Stimulated activated CD4-positive, alpha-beta T cell treated with anti-CD3 and anti-CD28 coated beads, Interleukin-4, amount 100 ng/mL, for 1 hour (primary cell): ENCODE data around the gene GPBAR1.
A peak's percentile ranks its signal among the peaks of the same experiment; 100 is the strongest.

Source experiments
- DNase-seq: peaks from one replicate; pipeline ENCODE4 v3.0.0-alpha.2; 2020

GPBAR1 gene

GRCh38 chr2:218245214-218245613, 15.6 kb upstream of the GPBAR1 start:
- no peak for DNase-seq

DNA sequence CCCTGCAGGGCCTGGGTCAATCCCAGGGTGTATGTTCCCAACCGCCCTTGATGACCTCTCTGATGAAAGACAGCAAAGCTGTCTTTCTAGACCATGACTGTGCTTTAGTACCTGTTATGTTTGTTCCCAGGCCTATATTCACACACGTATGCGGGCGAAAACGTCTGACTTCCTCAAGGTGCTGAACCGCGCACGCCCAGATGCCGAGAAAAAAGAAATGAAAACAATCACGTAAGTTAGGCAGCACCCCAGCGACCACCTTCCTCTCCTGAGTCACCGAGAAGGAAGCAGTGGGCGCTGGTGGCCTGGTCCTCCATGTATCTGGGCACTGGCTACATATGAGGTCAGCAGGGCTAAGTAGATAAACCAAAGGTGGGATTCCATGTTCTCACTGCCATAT, 11.1 kb upstream of the GPBAR1 start:
- no peak for DNase-seq

DNA sequence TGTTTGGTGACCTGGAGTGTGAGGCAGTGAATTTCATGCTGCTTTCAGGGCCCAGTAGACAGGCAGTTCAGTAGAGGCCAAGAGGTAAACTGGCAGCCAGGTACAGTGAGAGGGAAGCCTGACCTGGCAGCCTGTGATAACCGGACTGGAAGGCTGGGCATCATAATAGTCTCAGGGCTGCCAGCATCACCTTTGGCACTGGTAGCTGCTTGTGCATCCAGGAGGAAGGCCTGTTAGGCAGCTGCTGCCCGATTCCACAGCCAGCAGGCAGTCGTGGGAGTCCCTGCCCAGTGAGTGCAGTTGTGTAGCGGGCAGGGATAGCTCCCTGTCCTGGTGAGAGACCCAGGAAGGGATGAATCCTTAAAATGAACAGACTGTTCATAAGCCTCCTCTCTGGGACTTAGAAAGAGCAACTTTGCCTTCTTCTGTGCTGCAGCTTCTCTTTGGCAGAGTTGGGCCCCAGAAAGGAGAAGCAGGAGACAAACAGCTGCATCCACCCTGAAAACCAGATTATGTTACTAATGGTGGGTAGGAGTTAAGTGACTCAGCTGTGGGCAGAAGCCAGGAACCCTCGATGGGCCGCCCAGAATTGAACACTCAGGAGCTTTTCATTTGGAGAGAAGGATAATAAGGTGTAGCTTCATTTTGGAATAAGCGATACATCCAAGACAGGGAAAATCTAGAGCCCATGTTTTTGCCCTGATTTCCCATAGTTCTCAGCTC, 8.1 kb upstream of the GPBAR1 start:
- no peak for DNase-seq

- DNase-seq = no peak
Measured at GRCh38 chr2:218253232-218253625, 7.6 kb upstream of the GPBAR1 start.

GRCh38 chr2:218255446-218255845, 5.4 kb upstream of the GPBAR1 start:
- DNase-seq = no peak

DNA sequence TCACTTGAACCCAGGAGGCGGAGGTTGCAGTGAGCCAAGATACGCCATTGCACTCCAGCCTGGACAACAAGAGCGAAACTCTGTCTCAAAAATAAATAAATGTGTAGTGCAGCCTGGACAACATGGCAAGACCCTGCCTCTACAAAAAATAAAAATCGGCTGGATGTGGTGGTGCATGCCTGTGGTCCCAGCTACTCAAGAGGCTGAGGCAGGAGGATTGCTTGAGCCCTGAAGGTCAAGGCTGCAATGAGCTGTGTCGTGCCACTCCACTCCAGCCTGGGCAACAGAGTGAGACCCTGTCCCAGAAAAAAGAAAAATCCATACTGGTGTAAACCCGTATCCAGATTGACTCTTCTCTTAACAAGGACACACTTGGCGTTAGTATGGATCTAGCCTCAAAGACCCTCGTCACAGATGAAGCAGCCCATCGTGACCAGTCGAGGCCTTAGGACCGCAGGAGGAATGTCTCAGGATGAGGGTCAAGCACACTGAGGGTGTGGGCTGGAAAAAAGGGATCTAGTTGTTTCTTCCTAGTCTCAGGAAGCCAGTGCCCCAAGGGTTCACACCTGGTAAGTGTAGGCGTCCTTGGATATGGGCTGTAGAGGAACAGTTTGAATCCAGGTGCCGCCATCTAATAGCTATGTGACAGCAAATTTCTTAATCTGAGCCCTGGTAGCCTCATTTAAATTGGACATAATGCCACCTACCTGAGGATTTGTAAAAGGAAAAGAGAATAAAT, 4.0 kb upstream of the GPBAR1 start:
- no peak for DNase-seq

- DNase-seq = peak; percentile 62
Measured at GRCh38 chr2:218257390-218257981, 3.3 kb upstream of the GPBAR1 start.

GRCh38 chr2:218259099-218259961, 1.5 kb upstream of the GPBAR1 start:
- no peak for DNase-seq

- no peak for DNase-seq
Measured at GRCh38 chr2:218260166-218260565, 649 bp upstream of the GPBAR1 start.

- DNase-seq = no peak
Measured at GRCh38 chr2:218261423-218262236, 815 bp downstream of the GPBAR1 start.

GRCh38 chr2:218262237-218262600, 1.4 kb downstream of the GPBAR1 start:
- no peak for DNase-seq

DNA sequence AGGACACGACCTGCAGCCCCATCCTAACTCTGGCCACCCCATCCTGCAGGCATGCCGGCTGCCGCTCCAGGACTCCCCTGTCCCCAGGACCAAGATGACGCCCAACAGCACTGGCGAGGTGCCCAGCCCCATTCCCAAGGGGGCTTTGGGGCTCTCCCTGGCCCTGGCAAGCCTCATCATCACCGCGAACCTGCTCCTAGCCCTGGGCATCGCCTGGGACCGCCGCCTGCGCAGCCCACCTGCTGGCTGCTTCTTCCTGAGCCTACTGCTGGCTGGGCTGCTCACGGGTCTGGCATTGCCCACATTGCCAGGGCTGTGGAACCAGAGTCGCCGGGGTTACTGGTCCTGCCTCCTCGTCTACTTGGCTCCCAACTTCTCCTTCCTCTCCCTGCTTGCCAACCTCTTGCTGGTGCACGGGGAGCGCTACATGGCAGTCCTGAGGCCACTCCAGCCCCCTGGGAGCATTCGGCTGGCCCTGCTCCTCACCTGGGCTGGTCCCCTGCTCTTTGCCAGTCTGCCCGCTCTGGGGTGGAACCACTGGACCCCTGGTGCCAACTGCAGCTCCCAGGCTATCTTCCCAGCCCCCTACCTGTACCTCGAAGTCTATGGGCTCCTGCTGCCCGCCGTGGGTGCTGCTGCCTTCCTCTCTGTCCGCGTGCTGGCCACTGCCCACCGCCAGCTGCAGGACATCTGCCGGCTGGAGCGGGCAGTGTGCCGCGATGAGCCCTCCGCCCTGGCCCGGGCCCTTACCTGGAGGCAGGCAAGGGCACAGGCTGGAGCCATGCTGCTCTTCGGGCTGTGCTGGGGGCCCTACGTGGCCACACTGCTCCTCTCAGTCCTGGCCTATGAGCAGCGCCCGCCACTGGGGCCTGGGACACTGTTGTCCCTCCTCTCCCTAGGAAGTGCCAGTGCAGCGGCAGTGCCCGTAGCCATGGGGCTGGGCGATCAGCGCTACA, 2.1 kb downstream of the GPBAR1 start:
- DNase-seq = no peak

- DNase-seq = no peak
Measured at GRCh38 chr2:218263817-218264641, 3.2 kb downstream of the GPBAR1 start.

- DNase-seq = no peak
Measured at GRCh38 chr2:218264773-218265561, 4.2 kb downstream of the GPBAR1 start.

- no peak for DNase-seq
Measured at GRCh38 chr2:218265626-218266025, 4.8 kb downstream of the GPBAR1 start.

DNA sequence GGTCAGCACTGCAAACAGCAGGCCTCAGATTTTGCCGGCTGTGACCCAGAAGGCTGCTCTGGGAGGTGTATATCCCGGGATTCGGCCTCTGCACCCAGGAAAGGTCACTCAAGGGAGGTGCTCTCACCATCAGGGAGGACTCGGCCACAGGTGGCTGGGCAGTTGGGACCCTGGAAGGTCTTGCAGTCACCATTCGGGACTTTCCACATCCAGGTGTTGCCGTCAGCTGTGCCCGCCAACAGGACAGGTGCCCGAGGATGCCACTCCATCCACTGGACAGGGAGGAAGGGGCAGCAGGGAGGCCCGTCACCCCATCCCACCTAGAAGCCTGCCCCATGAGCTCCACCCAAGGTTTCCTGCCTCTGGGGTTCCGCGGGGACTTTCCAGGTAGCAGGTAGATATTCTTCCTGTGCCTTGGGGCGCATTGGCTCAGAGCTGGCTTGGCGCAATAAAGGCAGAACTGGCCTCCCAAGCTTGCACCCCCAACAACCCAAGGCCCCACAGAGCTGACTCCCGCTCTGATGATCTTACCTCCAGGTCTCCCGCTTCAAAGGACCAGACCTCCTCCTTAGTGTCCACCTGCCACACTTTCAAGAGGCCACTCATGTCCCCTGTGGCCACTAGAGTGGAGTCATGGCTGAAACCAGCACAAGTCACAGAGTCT, 5.6 kb downstream of the GPBAR1 start:
- no peak for DNase-seq

- DNase-seq = no peak
Measured at GRCh38 chr2:218267259-218267658, 6.4 kb downstream of the GPBAR1 start.

DNA sequence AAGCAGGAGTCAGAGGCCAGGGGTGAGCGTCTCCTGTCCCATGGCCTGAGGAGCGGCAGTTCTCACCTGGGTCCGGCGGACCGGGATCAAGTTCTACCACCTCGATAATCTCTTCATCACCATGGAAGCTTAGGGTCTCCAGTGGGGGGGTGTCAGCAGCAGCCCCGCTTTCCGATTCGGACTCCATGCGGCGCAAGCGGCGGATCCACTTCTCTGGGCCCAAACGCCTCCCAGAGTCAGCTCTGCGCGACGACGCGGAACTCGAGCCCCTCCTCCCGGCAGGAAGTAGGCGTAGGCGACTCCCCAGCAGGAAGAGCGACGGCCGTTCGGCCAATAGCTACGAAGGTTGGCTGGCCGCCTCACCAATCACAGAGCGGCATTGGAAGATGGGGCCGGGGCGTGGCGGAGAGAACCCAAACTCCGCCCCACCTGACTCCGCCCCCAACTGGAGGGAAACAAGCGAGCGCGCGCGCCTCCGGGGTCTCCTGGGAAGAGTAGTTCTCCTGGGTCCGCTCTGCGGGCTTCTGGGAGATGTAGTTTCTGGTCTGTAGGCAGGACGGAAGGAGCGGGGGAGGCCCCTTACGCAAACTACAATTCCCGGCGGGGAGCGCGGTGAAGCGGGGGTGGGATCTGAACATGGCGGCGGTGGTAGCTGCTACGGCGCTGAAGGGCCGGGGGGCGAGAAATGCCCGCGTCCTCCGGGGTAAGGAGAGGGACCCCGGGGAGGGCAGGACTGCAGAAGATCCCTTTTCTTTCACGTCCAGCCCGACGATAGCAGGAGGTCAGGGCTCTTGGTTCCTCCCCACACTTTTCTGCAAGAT, 9.3 kb downstream of the GPBAR1 start, which contains the start of the genes AAMP and PNKD:
Gene AAMP, minus strand, starts transcription at position 238 of the 821 bp plus-strand sequence. Its CDS starts 51 bp downstream, at position 187.
Gene PNKD, plus strand, starts transcription at position 620 of the 821 bp plus-strand sequence. Its CDS starts 17 bp downstream, at position 637.
- peak; percentile 100 for DNase-seq
